B cell (primary cell): Measurements from ENCODE around the gene PLP2. TPM values are rescaled to one million over a fixed set of nuclear protein-coding genes. Genes with fewer than 3 reads are reported as not detected.

Experiments used
- ATAC-seq: fragments of 200-7000 bp; cut with Tn5 transposase; one replicate; pipeline ENCODE4 v1.10.0; 2021; ENCODE audit warnings: low read depth, mild to moderate bottlenecking, moderate number of reproducible peaks, moderate library complexity
- CTCF ChIA-PET: fragments of 350-600 bp; sonication (Branson Sonifier 250); formaldehyde crosslinking; loops from one replicate; lab custom pipeline; 2021; ENCODE audit warnings: antibody characterized with exemption, inconsistent platforms; lab: Charles Lee
- POLR2A ChIA-PET: fragments of 350-600 bp; sonication (Branson Sonifier 250); formaldehyde crosslinking; loops from one replicate; lab custom pipeline; 2021; ENCODE audit warnings: antibody characterized with exemption; lab: Charles Lee
- DNase-seq: peaks from one replicate; pipeline ENCODE4 v3.0.0; 2013
- H2AFZ ChIP-seq: 2 replicates; pipeline ENCODE4 v1.6.1; 2012; ENCODE audit warnings: mild to moderate bottlenecking, low read depth, low read length; ENCODE audit not compliant: insufficient read depth, poor library complexity, severe bottlenecking
- H3K27ac ChIP-seq, 2 donors: 1 replicate in 1 of 2; 2 replicates in 1 of 2; pipeline ENCODE4 v1.5.1; 2012 to 2013; ENCODE audit warnings: low read length in 2 of 2, mild to moderate bottlenecking in 2 of 2, moderate library complexity in 1 of 2
- H3K27me3 ChIP-seq, 4 experiments: fragments of 200-600 bp in 1 of 4; sonication (generic) in 1 of 4; replicated peaks in 1 of 4; 1 replicate in 2 of 4; 2 replicates in 2 of 4; pipeline versions ENCODE4 v1.6.1 to v1.7.0; 2013 to 2016; ENCODE audit warnings: low read length in 3 of 4, mild to moderate bottlenecking in 2 of 4, mixed read lengths in 1 of 4, moderate library complexity in 1 of 4; ENCODE audit not compliant: insufficient read depth in 4 of 4, control insufficient read depth in 3 of 4; ENCODE audit errors: control extremely low read depth in 1 of 4
- H3K36me3 ChIP-seq, 2 experiments: replicated peaks in 1 of 2; 1 replicate in 1 of 2; 2 replicates in 1 of 2; pipeline versions ENCODE4 v1.6.1 to v1.7.1; 2013; ENCODE audit warnings: low read length in 1 of 2; ENCODE audit not compliant: insufficient read depth in 2 of 2, control insufficient read depth in 1 of 2; ENCODE audit errors: control extremely low read depth in 1 of 2, extremely low read depth in 1 of 2
- H3K4me1 ChIP-seq, 2 donors: fragments of 200-600 bp in 1 of 2; sonication (generic) in 1 of 2; 1 replicate in 1 of 2; 2 replicates in 1 of 2; pipeline versions ENCODE4 v1.5.1 to v1.6.1; 2013 to 2017; ENCODE audit warnings: low read length in 2 of 2; ENCODE audit not compliant: control insufficient read depth in 2 of 2, insufficient read depth in 2 of 2
- H3K4me2 ChIP-seq: replicated peaks from 2 replicates; pipeline ENCODE3; 2012; ENCODE audit warnings: mild to moderate bottlenecking, low read depth, low read length; ENCODE audit not compliant: poor library complexity, severe bottlenecking
- H3K4me3 ChIP-seq, 5 experiments: fragments of 200-600 bp in 1 of 5; sonication (generic) in 1 of 5; 1 replicate in 3 of 5; 2 replicates in 2 of 5; pipeline versions ENCODE4 v1.5.1 to v1.7.0; 2011 to 2016; ENCODE audit warnings: low read length in 4 of 5, mild to moderate bottlenecking in 4 of 5, low read depth in 2 of 5, control low read depth in 1 of 5, moderate library complexity in 1 of 5; ENCODE audit not compliant: insufficient read depth in 1 of 5; ENCODE audit errors: control extremely low read depth in 1 of 5, extremely low read depth in 1 of 5
- H3K79me2 ChIP-seq: fragments of 200-600 bp; sonication (generic); one replicate; pipeline ENCODE4 v1.6.0; 2016; ENCODE audit warnings: low read length; ENCODE audit not compliant: control insufficient read depth, insufficient read depth
- H3K9ac ChIP-seq: fragments of 200-600 bp; sonication (generic); 2 replicates; pipeline ENCODE4 v1.6.1; 2017; ENCODE audit warnings: mild to moderate bottlenecking, low read length, moderate library complexity
- H3K9me3 ChIP-seq, 3 donors: one replicate each; pipeline versions ENCODE4 v1.6.1 to v1.7.1; 2013; ENCODE audit warnings: low read length in 2 of 3; ENCODE audit not compliant: control insufficient read depth in 2 of 3, insufficient read depth in 1 of 3; ENCODE audit errors: control extremely low read depth in 1 of 3
- H4K20me1 ChIP-seq: 2 replicates; pipeline ENCODE4 v1.6.0; 2012; ENCODE audit warnings: mild to moderate bottlenecking, low read length; ENCODE audit not compliant: insufficient read depth, control insufficient read depth, poor library complexity, severe bottlenecking
- H3K27ac Mint-ChIP-seq: one replicate; pipeline ENCODE4 v1.8.0; 2021; ENCODE audit warnings: mixed read lengths
- H3K27me3 Mint-ChIP-seq: one replicate; pipeline ENCODE4 v1.8.0; 2021; ENCODE audit warnings: mixed read lengths
- H3K4me1 Mint-ChIP-seq: one replicate; pipeline ENCODE4 v1.8.0; 2021; ENCODE audit warnings: mixed read lengths
- H3K4me3 Mint-ChIP-seq: one replicate; pipeline ENCODE4 v1.8.0; 2021; ENCODE audit warnings: mixed read lengths
- H3K9me3 Mint-ChIP-seq: one replicate; pipeline ENCODE4 v1.8.0; 2022; ENCODE audit warnings: mixed read lengths; ENCODE audit not compliant: insufficient read depth
- EZH2 ChIP-seq: IDR thresholded peaks from 2 replicates; pipeline ENCODE4 v1.6.1; 2012; ENCODE audit warnings: borderline replicate concordance, low read depth, mild to moderate bottlenecking, moderate library complexity, low read length; ENCODE audit not compliant: insufficient read depth, poor library complexity, severe bottlenecking
- WGBS: methylation state at CpG from one replicate; pipeline ENCODE4 v1.1.5; 2013; ENCODE audit warnings: missing lambda C conversion rate; ENCODE audit not compliant: insufficient coverage; 5-methylcytosine and 5-hydroxymethylcytosine counted together
- intact Hi-C: fragments of 100-400 bp; cut with micrococcal nuclease; formaldehyde crosslinking; loops from one replicate; pipeline ENCODE4 v1.10.0; 2022
- polyA plus RNA-seq: library from polyadenylated mRNA; depleted of rRNA; stranded (reverse); fragments of >200 nt; gene quantifications from 2 replicates; pipeline ENCODE4 v1.2.3, GENCODE V29; 2012
- small RNA-seq: library from RNA; depleted of rRNA; stranded (forward); fragments of <200 nt; gene quantifications from one replicate; pipeline ENCODE3, GENCODE V24; 2012; ENCODE audit warnings: low replicate concordance, low read depth; ENCODE audit not compliant: insufficient read length
- total RNA-seq, 2 donors: library from RNA; stranded (reverse); fragments of 120-200 nt in 1 of 2; gene quantifications; 1 replicate in 1 of 2; 2 replicates in 1 of 2; pipeline versions ENCODE4 v1.2.3 to v1.2.4, GENCODE V29; 2013 to 2022
- TF ChIP-seq, protein P1 (sequence below): fragments of 200-600 bp; IDR thresholded peaks from one replicate; pipeline ENCODE4 v1.8.0; 2022; ENCODE audit warnings: antibody characterized with exemption, mild to moderate bottlenecking

PLP2 gene
- total and polyA plus RNA-seq, 2 donors (not counting 1 experiment from before 2014, with no cell fraction given) = 194 to 214 TPM

GRCh38 chrX:49221868-49222267 lies 50.2 kb downstream of the PLP2 start:
- no peaks in the 10 kb centered on the region for H3K79me2 ChIP-seq
- Mint-ChIP-seq H3K27me3 (no peaks in the 10 kb centered on the region), H3K9me3 (no peaks in the 10 kb centered on the region), H3K4me3 (no peak overlapping the region), H3K4me1 (peaks cover 2% of the 10 kb centered on the region), H3K27ac (no peak overlapping the region)
- H3K9me3 ChIP-seq = no peaks in the 10 kb centered on the region
- no peak overlapping the region for H3K4me3 ChIP-seq
- H3K27ac ChIP-seq = no peak overlapping the region
- H3K36me3 ChIP-seq = no peaks in the 10 kb centered on the region
- DNase-seq (no peak), ATAC-seq (no peak)
- intact Hi-C loops = no loop called here
- WGBS = 20% methylated on average over 1 of the region's 2 CpGs
- TF ChIP-seq, protein P1, sequence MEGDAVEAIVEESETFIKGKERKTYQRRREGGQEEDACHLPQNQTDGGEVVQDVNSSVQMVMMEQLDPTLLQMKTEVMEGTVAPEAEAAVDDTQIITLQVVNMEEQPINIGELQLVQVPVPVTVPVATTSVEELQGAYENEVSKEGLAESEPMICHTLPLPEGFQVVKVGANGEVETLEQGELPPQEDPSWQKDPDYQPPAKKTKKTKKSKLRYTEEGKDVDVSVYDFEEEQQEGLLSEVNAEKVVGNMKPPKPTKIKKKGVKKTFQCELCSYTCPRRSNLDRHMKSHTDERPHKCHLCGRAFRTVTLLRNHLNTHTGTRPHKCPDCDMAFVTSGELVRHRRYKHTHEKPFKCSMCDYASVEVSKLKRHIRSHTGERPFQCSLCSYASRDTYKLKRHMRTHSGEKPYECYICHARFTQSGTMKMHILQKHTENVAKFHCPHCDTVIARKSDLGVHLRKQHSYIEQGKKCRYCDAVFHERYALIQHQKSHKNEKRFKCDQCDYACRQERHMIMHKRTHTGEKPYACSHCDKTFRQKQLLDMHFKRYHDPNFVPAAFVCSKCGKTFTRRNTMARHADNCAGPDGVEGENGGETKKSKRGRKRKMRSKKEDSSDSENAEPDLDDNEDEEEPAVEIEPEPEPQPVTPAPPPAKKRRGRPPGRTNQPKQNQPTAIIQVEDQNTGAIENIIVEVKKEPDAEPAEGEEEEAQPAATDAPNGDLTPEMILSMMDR = no peak
- TF ChIP-seq EZH2 = no peak
- peaks cover 0 to 2% of the 10 kb centered on the region in 2 donors for H3K4me1 ChIP-seq
- H3K4me2 ChIP-seq = no peak overlapping the region
- no peaks in the 10 kb centered on the region for H3K27me3 ChIP-seq
- no peak overlapping the region for H3K9ac ChIP-seq
- POLR2A ChIA-PET = no interaction called here
- H2AFZ ChIP-seq = no peak overlapping the region
- H4K20me1 ChIP-seq = no peaks in the 10 kb centered on the region
- CTCF ChIA-PET = no interaction called here

Small RNAs within 50 kb of the gene (small RNA-seq; reads per million reads assigned to genes)
- gene RN7SL262P = not detected

Other genes starting within 250 kb of the PLP2 start
- 101 and 105 TPM in 2 replicates for gene OTUD5, start 214.3 kb upstream of the PLP2 start, total RNA-seq
- gene OTUD5, start 214.3 kb upstream of the PLP2 start, polyA plus RNA-seq = 116 and 130 TPM in 2 replicates
- gene KCND1, start 200.1 kb upstream of the PLP2 start, total RNA-seq = 1.5 and 2.3 TPM in 2 replicates
- 2.2 and 4.3 TPM in 2 replicates for gene KCND1, start 200.1 kb upstream of the PLP2 start, polyA plus RNA-seq
- gene GRIPAP1, start 169.6 kb upstream of the PLP2 start, total RNA-seq = 143 and 150 TPM in 2 replicates
- gene GRIPAP1, start 169.6 kb upstream of the PLP2 start, polyA plus RNA-seq = 70.7 and 127 TPM in 2 replicates
- gene TFE3, start 128.5 kb upstream of the PLP2 start, total RNA-seq = 38.9 and 42.1 TPM in 2 replicates
- 21.0 and 31.1 TPM in 2 replicates for gene TFE3, start 128.5 kb upstream of the PLP2 start, polyA plus RNA-seq
- gene CCDC120, start 112.9 kb upstream of the PLP2 start, total RNA-seq = 12.5 and 16.2 TPM in 2 replicates
- gene CCDC120, start 112.9 kb upstream of the PLP2 start, polyA plus RNA-seq = 5.7 and 7.6 TPM in 2 replicates
- gene PRAF2, start 97.9 kb upstream of the PLP2 start, total RNA-seq = 19.0 and 22.5 TPM in 2 replicates
- 18.2 and 19.4 TPM in 2 replicates for gene PRAF2, start 97.9 kb upstream of the PLP2 start, polyA plus RNA-seq
- gene WDR45, start 92.0 kb upstream of the PLP2 start, total RNA-seq = 92.0 and 100 TPM in 2 replicates
- gene WDR45, start 92.0 kb upstream of the PLP2 start, polyA plus RNA-seq = 153 and 238 TPM in 2 replicates
- 16.8 and 18.7 TPM in 2 replicates for gene GPKOW, start 48.2 kb upstream of the PLP2 start, total RNA-seq
- gene GPKOW, start 48.2 kb upstream of the PLP2 start, polyA plus RNA-seq = 8.7 and 12.9 TPM in 2 replicates
- gene MAGIX, start 9.1 kb upstream of the PLP2 start, total RNA-seq = 1.6 and 2.4 TPM in 2 replicates
- gene MAGIX, start 9.1 kb upstream of the PLP2 start, polyA plus RNA-seq = 0.78 and 1.2 TPM in 2 replicates
- gene PRICKLE3, start 14.5 kb downstream of the PLP2 start, total RNA-seq = 13.2 and 16.2 TPM in 2 replicates
- gene PRICKLE3, start 14.5 kb downstream of the PLP2 start, polyA plus RNA-seq = 21.0 and 24.2 TPM in 2 replicates
- gene SYP, start 28.3 kb downstream of the PLP2 start, total RNA-seq = 1.2 TPM in 2 replicates
- gene SYP, start 28.3 kb downstream of the PLP2 start, polyA plus RNA-seq = 0.61 and 1.6 TPM in 2 replicates
- gene CACNA1F, start 61.4 kb downstream of the PLP2 start, total RNA-seq = 6.7 and 8.2 TPM in 2 replicates
- gene CACNA1F, start 61.4 kb downstream of the PLP2 start, polyA plus RNA-seq = 9.3 and 9.5 TPM in 2 replicates
- gene CCDC22, start 63.6 kb downstream of the PLP2 start, total RNA-seq = 27.2 and 29.4 TPM in 2 replicates
- gene CCDC22, start 63.6 kb downstream of the PLP2 start, polyA plus RNA-seq = 29.4 and 30.6 TPM in 2 replicates
- not detected in 2 replicates for gene FOXP3, start 92.8 kb downstream of the PLP2 start, total RNA-seq
- gene FOXP3, start 92.8 kb downstream of the PLP2 start, polyA plus RNA-seq = 0.03 and 0.10 TPM in 2 replicates
- 9.8 and 10.2 TPM in 2 replicates for gene PPP1R3F, start 97.9 kb downstream of the PLP2 start, total RNA-seq
- 3.5 and 3.7 TPM in 2 replicates for gene PPP1R3F, start 97.9 kb downstream of the PLP2 start, polyA plus RNA-seq
- not detected in 2 replicates for gene GAGE10, start 131.7 kb downstream of the PLP2 start, total RNA-seq
- not detected in 2 replicates for gene GAGE10, start 131.7 kb downstream of the PLP2 start, polyA plus RNA-seq
- gene GAGE12J, start 150.1 kb downstream of the PLP2 start, total RNA-seq = not detected in 2 replicates
- not detected in 2 replicates for gene GAGE12J, start 150.1 kb downstream of the PLP2 start, polyA plus RNA-seq
- not detected in 2 replicates for gene GAGE13, start 159.7 kb downstream of the PLP2 start, total RNA-seq
- not detected in 2 replicates for gene GAGE13, start 159.7 kb downstream of the PLP2 start, polyA plus RNA-seq